ENCODE measurements around the gene ANKLE1. TPM values are rescaled to one million over a fixed set of nuclear protein-coding genes. Genes with fewer than 3 reads are reported as not detected.

ANKLE1 gene
- total and polyA plus RNA-seq, 10 of the 15 experiments (the other 5 are each of a cell fraction or from before 2014, with no cell fraction given): 2.2 to 17.9 (median 10.9) TPM

- no peaks in the 10 kb centered on the region for H3K27me3 ChIP-seq (replicated peaks in 1 of 2; ENCODE audit: control insufficient read depth in 2 of 2, insufficient read depth in 2 of 2, low read length in 1 of 2)
- SMC1A ChIA-PET (ENCODE audit: uncharacterized antibody, unreplicated experiment): no interaction called here
- no peak overlapping the region for H2AFZ ChIP-seq (ENCODE audit: control insufficient read depth, low read depth, low read length)
- peaks cover 4% of the 10 kb centered on the region; the same call in 1 of the 2 replicates for H3K4me1 ChIP-seq (ENCODE audit: control insufficient read depth, insufficient read depth, low read length)
- intact Hi-C loops (cut with micrococcal nuclease; ENCODE audit: unreplicated experiment) (no loop called here), in situ Hi-C loops (cut with MboI) (no loop called here)
- no peak for ATAC-seq
- no peak overlapping the region for H3K9ac ChIP-seq (ENCODE audit: control insufficient read depth, insufficient read depth, low read length)
- FAIRE-seq: no peak
- no peaks in the 10 kb centered on the region for H3K9me3 ChIP-seq (replicated peaks; ENCODE audit: control insufficient read depth, insufficient read depth, low read length)
- H3K4me2 ChIP-seq (ENCODE audit: control insufficient read depth, insufficient read depth): no peak overlapping the region
- TF ChIP-seq CHD4 (IDR thresholded peaks at IDR 0.05): no peak
- TF ChIP-seq POLR2A (IDR thresholded peaks at IDR 0.05; ENCODE audit: low read depth, low read length): no peak
- TF ChIP-seq SIX5 (IDR thresholded peaks at IDR 0.05; ENCODE audit: low read depth, low read length, severe bottlenecking): no peak
- no peak for TF ChIP-seq TBL1XR1 (IDR thresholded peaks at IDR 0.05; ENCODE audit: low read depth, low read length)
- no peak for TF ChIP-seq MLLT1 (IDR thresholded peaks at IDR 0.05)
- no peak for TF ChIP-seq IRF4 (IDR thresholded peaks at IDR 0.05; ENCODE audit: low read depth, low read length)
- TF ChIP-seq TCF7 (IDR thresholded peaks at IDR 0.05; ENCODE audit: borderline replicate concordance): no peak
- no peak for TF ChIP-seq WRNIP1 (IDR thresholded peaks at IDR 0.05; ENCODE audit: borderline replicate concordance, low read depth, low read length)
- TF ChIP-seq ASH2L (IDR thresholded peaks at IDR 0.05; ENCODE audit: borderline replicate concordance, low read depth): no peak
- no peak for TF ChIP-seq KAT2A (conservative IDR thresholded peaks at IDR 0.05; ENCODE audit: control insufficient read depth, low read depth, low read length)
- no peak for TF ChIP-seq CEBPB (IDR thresholded peaks at IDR 0.05; ENCODE audit: borderline replicate concordance in 1 of 2, low read depth in 2 of 2, low read length in 2 of 2)
- no peak for TF ChIP-seq ETV6 (conservative IDR thresholded peaks at IDR 0.05 in 1 of 2, IDR thresholded peaks at IDR 0.05 in 1 of 2; ENCODE audit: borderline replicate concordance in 1 of 2, low read depth in 1 of 2)
- TF ChIP-seq SUZ12 (IDR thresholded peaks at IDR 0.05; ENCODE audit: unreplicated experiment): no peak
- no peak for TF ChIP-seq RAD51 (IDR thresholded peaks at IDR 0.05)
- H3K36me3 ChIP-seq (ENCODE audit: control insufficient read depth in 2 of 2, insufficient read depth in 2 of 2, low read length in 1 of 2): peaks cover 0 to 2% of the 10 kb centered on the region in 2 experiments; a peak in 1 of 4 replicates
- DNase-seq (ENCODE audit: low read depth, low spot score): no peak
- BruUV-seq (replicated peaks): no TSS peak
- H3K79me2 ChIP-seq (ENCODE audit: control insufficient read depth, insufficient read depth, low read length): peaks cover 10% of the 10 kb centered on the region
- H4K20me1 ChIP-seq (ENCODE audit: control insufficient read depth, insufficient read depth): no peaks in the 10 kb centered on the region
- H3K27ac ChIP-seq (ENCODE audit: control insufficient read depth, insufficient read depth): no peak overlapping the region
- POLR2A ChIA-PET: interaction anchor here (0.8 to 3.3 kb wide), 2 partner anchors 11 to 77 kb away, joined by 3 to 31 read pairs; partner anchors contain the start of gene OCEL1
- WGBS (ENCODE audit: insufficient coverage, insufficient replicate concordance, low lambda C conversion rate, missing lambda C conversion rate): 82% methylated on average over 18 of the region's 18 CpGs
- no peak overlapping the region for H3K4me3 ChIP-seq
- RAD21 ChIA-PET (ENCODE audit: unreplicated experiment): interaction anchor here (3.1 kb wide), 1 partner anchor 170 kb away, joined by 21 read pairs; no protein-coding TSS in a partner anchor
- CTCF ChIA-PET: interaction anchor here (1.0 to 3.9 kb wide), 3 partner anchors 23 to 170 kb away, joined by 3 to 24 read pairs (median 15); no protein-coding TSS in a partner anchor
These were observed 44.7 kb upstream of the ANKLE1 start for GRCh38 chr19:17236811-17237543.

Measured in GM12878 (cell line).